ENCODE results near the gene UFSP1. TPM values are rescaled to one million over a fixed set of nuclear protein-coding genes. Genes with fewer than 3 reads are reported as not detected.

UFSP1 gene
- polyA plus RNA-seq, 1 donor from 2014 or later = 2.4 TPM

GRCh38 chr7:100893318-100893895 is 3.9 kb upstream of the UFSP1 start:
- Histone ChIP-seq H3K9me3 (ENCODE audit: low read length) (no peaks in the 10 kb centered on the region), H3K9ac (ENCODE audit: low read length) (no peak overlapping the region), H3K27me3 (ENCODE audit: insufficient read depth, low read depth, low read length) (peaks cover 32% of the 10 kb centered on the region), H3K9me2 (ENCODE audit: insufficient read depth, low read length) (no peaks in the 10 kb centered on the region), H3K79me2 (replicated peaks; ENCODE audit: insufficient read depth, low read length) (no peaks in the 10 kb centered on the region), H3K4me2 (ENCODE audit: low read length) (no peak overlapping the region), H3K27ac (ENCODE audit: low read length) (no peak overlapping the region), H3K36me3 (ENCODE audit: insufficient read depth, low read length) (peaks cover 7% of the 10 kb centered on the region), H3F3A (ENCODE audit: insufficient read depth, low read length, poor library complexity, severe bottlenecking) (no peaks in the 10 kb centered on the region), H2AFZ (ENCODE audit: low read depth, low read length) (no peak overlapping the region), H4K20me1 (ENCODE audit: insufficient read depth) (no peaks in the 10 kb centered on the region), H3K4me3 (ENCODE audit: low read length) (no peak overlapping the region)
- TF ChIP-seq EP300 (conservative IDR thresholded peaks at IDR 0.05; ENCODE audit: poor library complexity, severe bottlenecking) (no peak), SMC3 (conservative IDR thresholded peaks at IDR 0.05; ENCODE audit: poor library complexity) (no peak), REST (IDR thresholded peaks at IDR 0.05; ENCODE audit: borderline replicate concordance) (no peak), POLR2AphosphoS5 (IDR thresholded peaks at IDR 0.05) (no peak), MXI1 (conservative IDR thresholded peaks at IDR 0.05; ENCODE audit: poor library complexity, severe bottlenecking) (no peak), TAF1 (IDR thresholded peaks at IDR 0.05; ENCODE audit: low read depth) (no peak), EZH2 (IDR thresholded peaks at IDR 0.05; ENCODE audit: borderline replicate concordance, insufficient read depth, low read length, poor library complexity, severe bottlenecking) (no peak), RAD21 (conservative IDR thresholded peaks at IDR 0.05) (no peak)
- TF ChIP-seq, protein P1, sequence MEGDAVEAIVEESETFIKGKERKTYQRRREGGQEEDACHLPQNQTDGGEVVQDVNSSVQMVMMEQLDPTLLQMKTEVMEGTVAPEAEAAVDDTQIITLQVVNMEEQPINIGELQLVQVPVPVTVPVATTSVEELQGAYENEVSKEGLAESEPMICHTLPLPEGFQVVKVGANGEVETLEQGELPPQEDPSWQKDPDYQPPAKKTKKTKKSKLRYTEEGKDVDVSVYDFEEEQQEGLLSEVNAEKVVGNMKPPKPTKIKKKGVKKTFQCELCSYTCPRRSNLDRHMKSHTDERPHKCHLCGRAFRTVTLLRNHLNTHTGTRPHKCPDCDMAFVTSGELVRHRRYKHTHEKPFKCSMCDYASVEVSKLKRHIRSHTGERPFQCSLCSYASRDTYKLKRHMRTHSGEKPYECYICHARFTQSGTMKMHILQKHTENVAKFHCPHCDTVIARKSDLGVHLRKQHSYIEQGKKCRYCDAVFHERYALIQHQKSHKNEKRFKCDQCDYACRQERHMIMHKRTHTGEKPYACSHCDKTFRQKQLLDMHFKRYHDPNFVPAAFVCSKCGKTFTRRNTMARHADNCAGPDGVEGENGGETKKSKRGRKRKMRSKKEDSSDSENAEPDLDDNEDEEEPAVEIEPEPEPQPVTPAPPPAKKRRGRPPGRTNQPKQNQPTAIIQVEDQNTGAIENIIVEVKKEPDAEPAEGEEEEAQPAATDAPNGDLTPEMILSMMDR (IDR thresholded peaks at IDR 0.05; ENCODE audit: poor library complexity, severe bottlenecking) = no peak

GRCh38 chr7:100892364-100893317 is 3.1 kb upstream of the UFSP1 start:
- H3K9me2 ChIP-seq (ENCODE audit: insufficient read depth, low read length) = no peaks in the 10 kb centered on the region
- H3K36me3 ChIP-seq (ENCODE audit: insufficient read depth, low read length) = peaks cover 11% of the 10 kb centered on the region
- no peaks in the 10 kb centered on the region for H3K9me3 ChIP-seq (ENCODE audit: low read length)
- no peak overlapping the region for H3K9ac ChIP-seq (ENCODE audit: low read length)
- H3K27me3 ChIP-seq (ENCODE audit: insufficient read depth, low read depth, low read length) = peaks cover 26% of the 10 kb centered on the region
- no peaks in the 10 kb centered on the region for H3K79me2 ChIP-seq (replicated peaks; ENCODE audit: insufficient read depth, low read length)
- no peaks in the 10 kb centered on the region for H4K20me1 ChIP-seq (ENCODE audit: insufficient read depth)
- H3K4me3 ChIP-seq (ENCODE audit: low read length) = no peak overlapping the region
- TF ChIP-seq, protein P1 (IDR thresholded peaks at IDR 0.05; ENCODE audit: poor library complexity, severe bottlenecking) = no peak
- TF ChIP-seq EP300 (conservative IDR thresholded peaks at IDR 0.05; ENCODE audit: poor library complexity, severe bottlenecking) (no peak), REST (IDR thresholded peaks at IDR 0.05; ENCODE audit: borderline replicate concordance) (no peak)
- H3K4me2 ChIP-seq (ENCODE audit: low read length) = no peak overlapping the region
- no peaks in the 10 kb centered on the region for H3F3A ChIP-seq (ENCODE audit: insufficient read depth, low read length, poor library complexity, severe bottlenecking)
- no peak overlapping the region for H3K27ac ChIP-seq (ENCODE audit: low read length)
- H2AFZ ChIP-seq (ENCODE audit: low read depth, low read length) = no peak overlapping the region
